Measurements from ENCODE around the gene TFDP2. TPM values are rescaled to one million over a fixed set of nuclear protein-coding genes. Genes with fewer than 3 reads are reported as not detected.

Gene TFDP2
- total RNA-seq, 3 donors from 2014 or later, result 55.9 to 93.5 (median 59.3) TPM

GRCh38 chr3:142026333-142026732 lies 123.0 kb downstream of the TFDP2 start:
- DNase-seq (ENCODE audit: low spot score in 2 of 2), result no peak
- H3K4me3 ChIP-seq, result no peak overlapping the region
- H3K36me3 ChIP-seq, result no peaks in the 10 kb centered on the region
- H3K9me3 ChIP-seq, result no peaks in the 10 kb centered on the region
- H3K4me1 ChIP-seq, result no peaks in the 10 kb centered on the region
- no peak overlapping the region for H3K27ac ChIP-seq
- intact Hi-C loops (cut with DNase I; ENCODE audit: low total_unique reads), result no loop called here
- H3K27me3 ChIP-seq, result no peaks in the 10 kb centered on the region
- TF ChIP-seq POLR2AphosphoS5 (IDR thresholded peaks at IDR 0.05) (no peak), POLR2A (IDR thresholded peaks at IDR 0.05) (no peak), CTCF (IDR thresholded peaks at IDR 0.05) (no peak)

- no peaks in the 10 kb centered on the region for H3K9me3 ChIP-seq
- intact Hi-C loops (cut with DNase I; ENCODE audit: low total_unique reads), result no loop called here
- no peak overlapping the region for H3K4me3 ChIP-seq
- H3K4me1 ChIP-seq, result no peaks in the 10 kb centered on the region
- DNase-seq (ENCODE audit: low spot score in 2 of 2), result no peak
- H3K36me3 ChIP-seq, result no peaks in the 10 kb centered on the region
- H3K27ac ChIP-seq, result no peak overlapping the region
- no peaks in the 10 kb centered on the region for H3K27me3 ChIP-seq
- TF ChIP-seq CTCF (IDR thresholded peaks at IDR 0.05), result no peak
- TF ChIP-seq POLR2AphosphoS5 (IDR thresholded peaks at IDR 0.05), result no peak
- TF ChIP-seq POLR2A (IDR thresholded peaks at IDR 0.05), result no peak
Observed at GRCh38 chr3:142022381-142022780, 127.0 kb downstream of the TFDP2 start.

- Histone ChIP-seq H3K36me3 (no peaks in the 10 kb centered on the region), H3K4me1 (no peaks in the 10 kb centered on the region), H3K4me3 (no peak overlapping the region), H3K27ac (no peak overlapping the region), H3K9me3 (no peaks in the 10 kb centered on the region), H3K27me3 (no peaks in the 10 kb centered on the region)
- intact Hi-C loops (cut with DNase I; ENCODE audit: low total_unique reads), result no loop called here
- no peak for TF ChIP-seq POLR2A (IDR thresholded peaks at IDR 0.05)
- no peak for TF ChIP-seq CTCF (IDR thresholded peaks at IDR 0.05)
- no peak for TF ChIP-seq POLR2AphosphoS5 (IDR thresholded peaks at IDR 0.05)
- DNase-seq (ENCODE audit: low spot score in 2 of 2), result no peak
Observed at GRCh38 chr3:142021127-142021526, 128.2 kb downstream of the TFDP2 start.

- no peak for DNase-seq (ENCODE audit: low spot score in 2 of 2)
- no peaks in the 10 kb centered on the region for H3K4me1 ChIP-seq
- H3K9me3 ChIP-seq, result no peaks in the 10 kb centered on the region
- intact Hi-C loops (cut with DNase I; ENCODE audit: low total_unique reads), result no loop called here
- H3K27ac ChIP-seq, result no peak overlapping the region
- no peaks in the 10 kb centered on the region for H3K36me3 ChIP-seq
- no peaks in the 10 kb centered on the region for H3K27me3 ChIP-seq
- TF ChIP-seq POLR2A (IDR thresholded peaks at IDR 0.05) (no peak), CTCF (IDR thresholded peaks at IDR 0.05) (no peak), POLR2AphosphoS5 (IDR thresholded peaks at IDR 0.05) (no peak)
- H3K4me3 ChIP-seq, result no peak overlapping the region
Observed at GRCh38 chr3:142019794-142020320, 129.5 kb downstream of the TFDP2 start.

- no peak overlapping the region for H3K27ac ChIP-seq
Observed at GRCh38 chr3:142013993-142014392, 135.4 kb downstream of the TFDP2 start.

More at GRCh38 chr3:142013993-142014392, 135.4 kb downstream of the TFDP2 start:
- Histone ChIP-seq H3K4me3 (no peak overlapping the region), H3K36me3 (no peaks in the 10 kb centered on the region), H3K4me1 (no peaks in the 10 kb centered on the region), H3K9me3 (no peaks in the 10 kb centered on the region), H3K27me3 (no peaks in the 10 kb centered on the region)
- TF ChIP-seq CTCF (IDR thresholded peaks at IDR 0.05) (no peak), POLR2AphosphoS5 (IDR thresholded peaks at IDR 0.05) (no peak), POLR2A (IDR thresholded peaks at IDR 0.05) (no peak)
- DNase-seq (ENCODE audit: low spot score in 2 of 2), result no peak
- intact Hi-C loops (cut with DNase I; ENCODE audit: low total_unique reads), result no loop called here
